Measurements from ENCODE around the gene GPR52. TPM values are rescaled to one million over a fixed set of nuclear protein-coding genes. Genes with fewer than 3 reads are reported as not detected.
"Not testable (repeated sequence)": the region's sequence is repeated elsewhere in the genome, so short reads cannot be mapped to it uniquely, and the experiment has no call there.

The GPR52 gene
- 4.5 TPM for total RNA-seq

- Histone ChIP-seq H3K4me3 (ENCODE audit: low read length) (no peak within 1 kb of the TSS), H3K4me1 (ENCODE audit: insufficient read depth, low read length) (no peaks in the 10 kb centered on the region), H3K9me3 (ENCODE audit: low read depth, low read length) (no peaks in the 10 kb centered on the region), H3K27me3 (ENCODE audit: insufficient read depth, low read length) (no peaks in the 10 kb centered on the region)
Measured at GRCh38 chr1:174447866-174448530, at the start of gene GPR52. Gene GPR52 (plus strand): TSS chr1:174447964. CDS start chr1:174448112, 148 bp downstream.

- Histone ChIP-seq H3K4me3 (ENCODE audit: low read length) (no peak overlapping the region), H3K4me1 (ENCODE audit: insufficient read depth, low read length) (no peaks in the 10 kb centered on the region), H3K9me3 (ENCODE audit: low read depth, low read length) (no peaks in the 10 kb centered on the region), H3K27me3 (ENCODE audit: insufficient read depth, low read length) (no peaks in the 10 kb centered on the region)
Measured at GRCh38 chr1:174398246-174398645, 49.5 kb upstream of the GPR52 start.

DNA sequence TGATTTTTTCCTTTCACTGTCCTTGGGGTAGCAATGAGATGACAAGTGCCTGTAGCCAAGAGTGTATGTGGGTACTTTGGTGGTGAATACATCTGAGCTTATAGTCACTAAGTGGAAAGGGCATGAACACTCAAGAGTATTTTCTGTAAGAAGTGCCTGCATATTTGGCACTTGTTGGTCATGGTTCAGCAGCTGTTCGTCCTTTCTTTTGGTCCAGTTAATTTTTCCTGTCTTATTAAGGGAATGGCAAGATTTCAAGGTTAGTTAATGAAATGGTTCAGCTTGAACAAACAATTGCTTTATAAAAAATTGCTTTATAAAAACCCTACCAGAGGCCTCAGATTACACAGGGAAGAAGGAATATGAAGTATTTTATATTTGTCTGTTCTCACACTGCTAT is 48.6 kb upstream of the GPR52 start:
- Histone ChIP-seq H3K4me1 (ENCODE audit: insufficient read depth, low read length) (no peaks in the 10 kb centered on the region), H3K9me3 (ENCODE audit: low read depth, low read length) (no peaks in the 10 kb centered on the region), H3K27me3 (ENCODE audit: insufficient read depth, low read length) (no peaks in the 10 kb centered on the region), H3K4me3 (ENCODE audit: low read length) (no peak overlapping the region)

- Histone ChIP-seq H3K4me3 (ENCODE audit: low read length) (no peak overlapping the region), H3K4me1 (ENCODE audit: insufficient read depth, low read length) (no peaks in the 10 kb centered on the region), H3K27me3 (ENCODE audit: insufficient read depth, low read length) (no peaks in the 10 kb centered on the region), H3K9me3 (ENCODE audit: low read depth, low read length) (no peaks in the 10 kb centered on the region)
Measured at GRCh38 chr1:174401075-174401474, 46.7 kb upstream of the GPR52 start.

- H3K4me1 ChIP-seq (ENCODE audit: insufficient read depth, low read length), result no peaks in the 10 kb centered on the region
- no peaks in the 10 kb centered on the region for H3K9me3 ChIP-seq (ENCODE audit: low read depth, low read length)
- no peaks in the 10 kb centered on the region for H3K27me3 ChIP-seq (ENCODE audit: insufficient read depth, low read length)
- no peak overlapping the region for H3K4me3 ChIP-seq (ENCODE audit: low read length)
Measured at GRCh38 chr1:174405219-174405618, 42.5 kb upstream of the GPR52 start.

DNA sequence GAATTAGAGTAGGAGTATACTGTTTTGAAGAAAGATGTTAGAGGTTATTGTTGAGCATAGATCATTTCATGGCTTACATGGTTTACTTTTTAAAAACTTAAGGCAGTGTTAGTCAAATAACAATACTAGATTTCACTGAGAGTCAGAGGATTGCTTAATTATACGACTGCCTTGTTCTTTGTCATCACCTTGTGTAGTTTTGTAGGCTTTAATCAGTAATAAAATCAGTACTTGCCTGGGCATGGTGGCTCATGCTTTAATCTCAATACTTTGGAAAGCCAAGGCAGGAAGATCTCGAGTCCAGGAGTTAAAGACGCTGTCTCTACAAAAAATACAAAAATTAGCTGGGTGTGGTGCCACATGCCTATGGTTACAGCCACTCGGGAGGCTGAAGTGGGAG is 41.3 kb upstream of the GPR52 start:
- Histone ChIP-seq H3K4me1 (ENCODE audit: insufficient read depth, low read length) (no peaks in the 10 kb centered on the region), H3K27me3 (ENCODE audit: insufficient read depth, low read length) (no peaks in the 10 kb centered on the region), H3K4me3 (ENCODE audit: low read length) (no peak overlapping the region), H3K9me3 (ENCODE audit: low read depth, low read length) (no peaks in the 10 kb centered on the region)

DNA sequence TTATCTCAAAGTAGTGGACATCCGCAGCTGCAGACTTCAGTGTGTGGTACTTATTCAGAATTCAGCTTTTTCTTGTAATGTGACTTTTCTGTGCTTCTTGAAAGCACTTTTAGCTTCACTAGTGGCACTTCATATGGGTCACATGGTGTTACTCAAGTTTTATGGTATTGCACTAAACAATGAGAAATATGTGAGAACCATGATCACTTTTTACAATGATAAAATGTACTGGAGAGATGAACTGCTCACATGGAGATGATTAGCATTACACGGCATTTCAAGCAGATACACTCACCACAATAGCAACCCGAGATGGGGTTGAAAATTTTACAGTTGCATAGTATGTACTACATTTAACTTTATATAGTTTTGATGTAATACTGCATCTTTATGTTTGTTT is 40.1 kb upstream of the GPR52 start:
- Histone ChIP-seq H3K27me3 (ENCODE audit: insufficient read depth, low read length) (no peaks in the 10 kb centered on the region), H3K4me3 (ENCODE audit: low read length) (no peak overlapping the region), H3K4me1 (ENCODE audit: insufficient read depth, low read length) (no peaks in the 10 kb centered on the region), H3K9me3 (ENCODE audit: low read depth, low read length) (peaks cover 6% of the 10 kb centered on the region)

GRCh38 chr1:174408146-174408545 is 39.6 kb upstream of the GPR52 start:
- no peak overlapping the region for H3K4me3 ChIP-seq (ENCODE audit: low read length)
- no peaks in the 10 kb centered on the region for H3K27me3 ChIP-seq (ENCODE audit: insufficient read depth, low read length)
- no peaks in the 10 kb centered on the region for H3K4me1 ChIP-seq (ENCODE audit: insufficient read depth, low read length)
- peaks cover 6% of the 10 kb centered on the region for H3K9me3 ChIP-seq (ENCODE audit: low read depth, low read length)

DNA sequence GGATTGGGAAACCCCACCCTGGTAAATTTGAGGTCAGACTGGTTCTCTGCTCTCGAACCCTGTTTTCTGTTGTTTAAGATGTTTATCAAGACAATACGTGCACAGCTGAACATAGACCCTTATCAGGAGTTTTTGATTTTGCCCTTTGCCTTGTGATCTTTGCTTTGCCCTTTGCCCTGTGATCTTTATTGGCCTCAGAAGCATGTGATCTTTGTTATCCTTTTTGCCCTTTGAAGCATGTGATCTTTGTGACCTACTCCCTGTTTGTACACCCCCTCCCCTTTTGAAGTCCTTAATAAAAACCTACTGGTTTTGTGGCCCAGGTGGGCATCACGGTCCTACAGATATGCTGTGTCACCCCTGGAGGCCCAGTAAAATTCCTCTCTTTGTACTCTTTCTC is 38.0 kb upstream of the GPR52 start:
- not testable (repeated sequence) for H3K4me3 ChIP-seq (ENCODE audit: low read length); H3K27me3 ChIP-seq (ENCODE audit: insufficient read depth, low read length); H3K9me3 ChIP-seq (ENCODE audit: low read depth, low read length); H3K4me1 ChIP-seq (ENCODE audit: insufficient read depth, low read length)

DNA sequence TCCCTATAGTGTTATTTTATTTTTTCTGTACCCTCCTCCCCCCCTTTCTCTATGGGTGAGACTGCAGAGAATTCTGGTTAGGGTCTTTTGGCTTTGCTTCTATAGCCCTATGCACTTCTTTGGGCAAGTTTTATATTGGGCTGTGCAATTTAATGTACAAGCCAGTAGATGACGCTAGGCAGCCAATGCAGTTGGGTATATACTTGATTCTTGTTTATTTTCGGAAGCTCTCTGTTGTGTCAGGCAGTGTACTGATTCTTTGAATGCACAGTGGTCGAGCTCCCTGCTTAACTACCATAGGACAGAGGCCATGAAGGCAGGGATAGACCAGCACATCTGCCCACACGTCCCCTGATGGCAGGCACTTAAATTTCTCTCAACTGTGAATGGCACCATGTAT is 34.1 kb upstream of the GPR52 start:
- Histone ChIP-seq H3K4me1 (ENCODE audit: insufficient read depth, low read length) (no peaks in the 10 kb centered on the region), H3K4me3 (ENCODE audit: low read length) (no peak overlapping the region), H3K9me3 (ENCODE audit: low read depth, low read length) (peaks cover 6% of the 10 kb centered on the region), H3K27me3 (ENCODE audit: insufficient read depth, low read length) (no peaks in the 10 kb centered on the region)

- Histone ChIP-seq H3K27me3 (ENCODE audit: insufficient read depth, low read length) (no peaks in the 10 kb centered on the region), H3K4me3 (ENCODE audit: low read length) (no peak overlapping the region), H3K9me3 (ENCODE audit: low read depth, low read length) (peaks cover 6% of the 10 kb centered on the region), H3K4me1 (ENCODE audit: insufficient read depth, low read length) (no peaks in the 10 kb centered on the region)
Measured at GRCh38 chr1:174414203-174414602, 33.6 kb upstream of the GPR52 start.

DNA sequence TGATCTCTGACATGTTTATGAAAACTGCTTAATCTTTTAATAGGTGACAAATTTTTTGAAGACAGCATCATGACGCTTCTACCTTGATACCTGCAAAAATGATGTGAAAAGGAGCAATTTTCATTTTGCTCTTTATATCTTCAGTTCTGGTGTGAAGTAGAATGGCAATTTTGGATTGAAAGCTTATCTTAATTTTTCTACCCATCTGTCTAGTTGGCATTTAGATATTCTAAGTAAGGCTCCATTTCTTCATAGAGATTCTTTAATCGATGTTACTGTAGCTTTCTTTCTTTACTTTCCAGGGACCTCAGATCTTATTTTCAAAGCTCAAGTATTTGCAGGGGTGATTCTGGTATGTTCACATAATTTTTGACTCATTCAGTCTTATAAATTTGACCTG is 32.3 kb upstream of the GPR52 start:
- H3K27me3 ChIP-seq (ENCODE audit: insufficient read depth, low read length), result no peaks in the 10 kb centered on the region
- no peaks in the 10 kb centered on the region for H3K4me1 ChIP-seq (ENCODE audit: insufficient read depth, low read length)
- no peak overlapping the region for H3K4me3 ChIP-seq (ENCODE audit: low read length)
- H3K9me3 ChIP-seq (ENCODE audit: low read depth, low read length), result peaks cover 6% of the 10 kb centered on the region

- Histone ChIP-seq H3K27me3 (ENCODE audit: insufficient read depth, low read length) (no peaks in the 10 kb centered on the region), H3K4me1 (ENCODE audit: insufficient read depth, low read length) (no peaks in the 10 kb centered on the region), H3K9me3 (ENCODE audit: low read depth, low read length) (no peaks in the 10 kb centered on the region), H3K4me3 (ENCODE audit: low read length) (no peak overlapping the region)
Measured at GRCh38 chr1:174417921-174418320, 29.8 kb upstream of the GPR52 start.

- Histone ChIP-seq H3K4me1 (ENCODE audit: insufficient read depth, low read length) (no peaks in the 10 kb centered on the region), H3K4me3 (ENCODE audit: low read length) (no peak overlapping the region), H3K27me3 (ENCODE audit: insufficient read depth, low read length) (no peaks in the 10 kb centered on the region), H3K9me3 (ENCODE audit: low read depth, low read length) (no peaks in the 10 kb centered on the region)
Measured at GRCh38 chr1:174425121-174425520, 22.6 kb upstream of the GPR52 start.

- Histone ChIP-seq H3K4me3 (ENCODE audit: low read length) (no peak overlapping the region), H3K4me1 (ENCODE audit: insufficient read depth, low read length) (no peaks in the 10 kb centered on the region), H3K9me3 (ENCODE audit: low read depth, low read length) (no peaks in the 10 kb centered on the region), H3K27me3 (ENCODE audit: insufficient read depth, low read length) (no peaks in the 10 kb centered on the region)
Measured at GRCh38 chr1:174426153-174426552, 21.6 kb upstream of the GPR52 start.

GRCh38 chr1:174428033-174428432 is 19.7 kb upstream of the GPR52 start:
- H3K9me3 ChIP-seq (ENCODE audit: low read depth, low read length), result no peaks in the 10 kb centered on the region
- H3K4me3 ChIP-seq (ENCODE audit: low read length), result no peak overlapping the region
- no peaks in the 10 kb centered on the region for H3K27me3 ChIP-seq (ENCODE audit: insufficient read depth, low read length)
- no peaks in the 10 kb centered on the region for H3K4me1 ChIP-seq (ENCODE audit: insufficient read depth, low read length)

Measured in mononuclear cell (primary cell).